Measurements from ENCODE around the gene ZNF273. TPM values are rescaled to one million over a fixed set of nuclear protein-coding genes. Genes with fewer than 3 reads are reported as not detected.

ZNF273 gene
- total RNA-seq, 1 experiment from 2014 or later, result 5.1 TPM

DNA sequence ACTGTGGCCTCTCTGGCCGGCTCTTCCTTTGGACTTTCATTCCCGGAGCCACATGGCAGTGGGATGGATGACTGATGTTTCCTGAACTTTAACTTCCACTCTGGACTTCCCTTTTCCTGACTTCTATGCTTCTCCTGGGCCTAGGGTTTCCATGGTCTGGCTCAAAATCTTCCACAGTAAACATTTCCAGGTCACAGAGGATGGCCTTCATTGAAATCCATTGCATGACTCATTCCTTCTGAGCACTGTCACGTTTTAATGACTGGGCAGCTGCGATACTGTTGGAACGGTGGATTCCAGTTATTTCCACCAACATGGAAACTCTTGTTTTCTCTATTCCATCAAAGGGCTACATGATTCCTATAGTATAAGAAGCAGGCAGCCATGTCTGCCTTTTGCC, 24.4 kb upstream of the ZNF273 start:
- Mint-ChIP-seq H3K27ac (ENCODE audit: unreplicated experiment) (no peak overlapping the region), H3K9me3 (ENCODE audit: low read depth, unreplicated experiment) (peaks cover 5% of the 10 kb centered on the region), H3K4me3 (ENCODE audit: low read depth, unreplicated experiment) (no peak overlapping the region), H3K4me1 (ENCODE audit: low read depth, unreplicated experiment) (no peaks in the 10 kb centered on the region), H3K27me3 (ENCODE audit: unreplicated experiment) (no peaks in the 10 kb centered on the region), H3K36me3 (ENCODE audit: insufficient read depth, unreplicated experiment) (no peaks in the 10 kb centered on the region)
- CTCF ChIA-PET, result no interaction called here
- no peak for DNase-seq
- intact Hi-C loops (cut with micrococcal nuclease; ENCODE audit: unreplicated experiment), result no loop called here
- BruUV-seq (replicated peaks), result no TSS peak
- TF ChIP-seq, protein P1, sequence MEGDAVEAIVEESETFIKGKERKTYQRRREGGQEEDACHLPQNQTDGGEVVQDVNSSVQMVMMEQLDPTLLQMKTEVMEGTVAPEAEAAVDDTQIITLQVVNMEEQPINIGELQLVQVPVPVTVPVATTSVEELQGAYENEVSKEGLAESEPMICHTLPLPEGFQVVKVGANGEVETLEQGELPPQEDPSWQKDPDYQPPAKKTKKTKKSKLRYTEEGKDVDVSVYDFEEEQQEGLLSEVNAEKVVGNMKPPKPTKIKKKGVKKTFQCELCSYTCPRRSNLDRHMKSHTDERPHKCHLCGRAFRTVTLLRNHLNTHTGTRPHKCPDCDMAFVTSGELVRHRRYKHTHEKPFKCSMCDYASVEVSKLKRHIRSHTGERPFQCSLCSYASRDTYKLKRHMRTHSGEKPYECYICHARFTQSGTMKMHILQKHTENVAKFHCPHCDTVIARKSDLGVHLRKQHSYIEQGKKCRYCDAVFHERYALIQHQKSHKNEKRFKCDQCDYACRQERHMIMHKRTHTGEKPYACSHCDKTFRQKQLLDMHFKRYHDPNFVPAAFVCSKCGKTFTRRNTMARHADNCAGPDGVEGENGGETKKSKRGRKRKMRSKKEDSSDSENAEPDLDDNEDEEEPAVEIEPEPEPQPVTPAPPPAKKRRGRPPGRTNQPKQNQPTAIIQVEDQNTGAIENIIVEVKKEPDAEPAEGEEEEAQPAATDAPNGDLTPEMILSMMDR (IDR thresholded peaks at IDR 0.05; ENCODE audit: unreplicated experiment), result no peak

- CTCF ChIA-PET, result no interaction called here
- peaks cover 7% of the 10 kb centered on the region for H3K9me3 Mint-ChIP-seq (ENCODE audit: low read depth, unreplicated experiment)
- no peaks in the 10 kb centered on the region for H3K27me3 Mint-ChIP-seq (ENCODE audit: unreplicated experiment)
- H3K36me3 Mint-ChIP-seq (ENCODE audit: insufficient read depth, unreplicated experiment), result no peaks in the 10 kb centered on the region
- no peak overlapping the region for H3K27ac Mint-ChIP-seq (ENCODE audit: unreplicated experiment)
- intact Hi-C loops (cut with micrococcal nuclease; ENCODE audit: unreplicated experiment), result no loop called here
- no peak for DNase-seq
- no peaks in the 10 kb centered on the region for H3K4me1 Mint-ChIP-seq (ENCODE audit: low read depth, unreplicated experiment)
- no peak overlapping the region for H3K4me3 Mint-ChIP-seq (ENCODE audit: low read depth, unreplicated experiment)
- TF ChIP-seq, protein P1 (IDR thresholded peaks at IDR 0.05; ENCODE audit: unreplicated experiment), result no peak
- BruUV-seq (replicated peaks), result no TSS peak
Observed at GRCh38 chr7:64879086-64879730, 23.9 kb upstream of the ZNF273 start.

DNA sequence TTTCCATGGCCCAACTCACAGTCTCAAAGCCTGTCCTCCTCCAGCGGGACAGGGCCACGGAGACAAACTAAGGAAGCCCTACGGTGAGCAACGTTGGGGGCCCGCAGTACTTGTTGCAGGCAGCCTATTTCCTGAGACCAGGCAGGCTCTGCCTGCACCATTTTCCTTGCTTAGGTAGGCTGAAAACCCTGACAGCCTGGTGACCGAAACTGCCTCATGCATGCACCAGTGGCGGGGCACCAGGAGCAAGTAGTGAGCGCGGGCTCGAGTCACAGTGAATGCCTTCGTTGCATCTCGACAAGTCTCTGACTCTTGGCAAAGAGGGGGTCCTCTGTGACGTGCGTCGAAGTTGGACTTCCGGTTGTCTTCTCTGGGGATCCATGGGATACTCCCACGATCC, 23.3 kb upstream of the ZNF273 start:
- Mint-ChIP-seq H3K36me3 (ENCODE audit: insufficient read depth, unreplicated experiment) (no peaks in the 10 kb centered on the region), H3K4me3 (ENCODE audit: low read depth, unreplicated experiment) (no peak overlapping the region), H3K4me1 (ENCODE audit: low read depth, unreplicated experiment) (no peaks in the 10 kb centered on the region), H3K9me3 (ENCODE audit: low read depth, unreplicated experiment) (peaks cover 7% of the 10 kb centered on the region), H3K27me3 (ENCODE audit: unreplicated experiment) (no peaks in the 10 kb centered on the region), H3K27ac (ENCODE audit: unreplicated experiment) (no peak overlapping the region)
- TF ChIP-seq, protein P1 (IDR thresholded peaks at IDR 0.05; ENCODE audit: unreplicated experiment), result no peak
- BruUV-seq (replicated peaks), result no TSS peak
- CTCF ChIA-PET, result no interaction called here
- no peak for DNase-seq
- intact Hi-C loops (cut with micrococcal nuclease; ENCODE audit: unreplicated experiment), result no loop called here

DNA sequence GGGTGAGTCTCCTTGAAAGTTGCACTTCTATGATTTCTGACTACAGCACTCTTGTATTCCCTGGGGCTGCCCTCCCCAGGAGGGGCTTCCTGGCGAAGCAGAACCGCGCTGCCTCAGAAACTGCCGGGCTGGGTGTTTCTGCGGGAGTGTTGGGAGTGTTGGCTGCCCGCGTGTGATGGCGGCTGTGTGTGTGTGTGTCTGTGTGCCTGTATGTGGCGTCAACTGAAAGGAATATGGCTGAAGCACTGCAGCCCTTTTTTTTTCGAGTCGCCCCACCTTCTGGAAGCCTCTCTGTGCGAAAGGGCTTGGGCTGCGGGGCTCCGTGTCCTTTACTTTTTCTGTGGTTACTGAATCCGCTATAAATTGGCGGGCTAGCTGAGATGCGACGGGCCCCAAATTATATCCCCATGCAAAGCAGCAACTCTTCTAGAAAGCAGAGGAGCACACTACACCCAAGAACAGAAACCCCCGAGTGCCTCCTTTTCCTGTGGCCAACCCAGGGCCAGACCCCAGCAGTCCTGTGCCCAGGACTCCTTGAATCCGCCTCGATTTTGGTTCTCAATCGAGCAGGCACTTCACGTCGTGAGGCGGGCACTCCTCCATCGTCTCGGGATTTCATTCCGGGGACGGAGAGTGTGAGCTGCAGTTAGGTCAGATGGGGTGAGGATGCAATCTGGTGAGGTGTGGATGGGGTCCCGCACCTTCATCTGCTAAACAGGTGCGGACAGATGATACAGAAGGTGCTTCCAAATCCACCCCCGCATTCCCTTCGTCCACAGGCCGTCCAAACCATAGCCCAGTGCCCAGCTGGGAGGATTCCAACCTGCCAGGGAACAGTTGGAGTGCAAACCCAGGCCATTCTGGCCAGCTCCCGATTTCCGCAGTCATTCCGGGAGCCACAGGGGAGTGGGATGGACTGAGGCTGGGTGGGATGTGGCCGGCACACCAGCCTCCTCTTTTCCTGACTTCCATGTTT, 22.5 kb upstream of the ZNF273 start:
- intact Hi-C loops (cut with micrococcal nuclease; ENCODE audit: unreplicated experiment), result no loop called here
- DNase-seq, result no peak
- Mint-ChIP-seq H3K9me3 (ENCODE audit: low read depth, unreplicated experiment) (peaks cover 7% of the 10 kb centered on the region), H3K4me3 (ENCODE audit: low read depth, unreplicated experiment) (no peak overlapping the region), H3K27ac (ENCODE audit: unreplicated experiment) (no peak overlapping the region), H3K27me3 (ENCODE audit: unreplicated experiment) (no peaks in the 10 kb centered on the region), H3K36me3 (ENCODE audit: insufficient read depth, unreplicated experiment) (no peaks in the 10 kb centered on the region), H3K4me1 (ENCODE audit: low read depth, unreplicated experiment) (no peaks in the 10 kb centered on the region)
- CTCF ChIA-PET, result no interaction called here
- TF ChIP-seq, protein P1 (IDR thresholded peaks at IDR 0.05; ENCODE audit: unreplicated experiment), result no peak
- no TSS peak for BruUV-seq (replicated peaks)

All from Calu3 (cell line).